HepG2 (cell line): ENCODE measurements around the gene MRPL58. TPM values are rescaled to one million over a fixed set of nuclear protein-coding genes. Genes with fewer than 3 reads are reported as not detected.

Experiments used
- AKAP8 ChIP-seq: sonication (generic); formaldehyde crosslinking; IDR thresholded peaks from 2 replicates; pipeline ENCODE4 v1.5.1; 2020; ENCODE audit warnings: mild to moderate bottlenecking, missing genetic modification reagents
- DZIP1 ChIP-seq: sonication (generic); formaldehyde crosslinking; IDR thresholded peaks from 2 replicates; pipeline ENCODE4 v1.5.0; 2020; ENCODE audit warnings: mild to moderate bottlenecking, missing genetic modification reagents
- KAT7 ChIP-seq: IDR thresholded peaks from 2 replicates; pipeline ENCODE4 v1.6.1; 2018; ENCODE audit warnings: borderline replicate concordance, missing compliant biosample characterization
- LCORL ChIP-seq, 2 experiments: fragments of 450-650 bp in 1 of 2; sonication (generic) in 1 of 2; formaldehyde crosslinking in 1 of 2; IDR thresholded peaks; 2 replicates each; pipeline versions ENCODE4 v1.5.0 to v1.6.1; 2017 to 2020; ENCODE audit warnings: antibody characterized with exemption in 1 of 2, missing genetic modification reagents in 1 of 2
- MYC ChIP-seq: sonication (generic); formaldehyde crosslinking; IDR thresholded peaks from 2 replicates; pipeline ENCODE4 v1.9.0; 2021; ENCODE audit warnings: missing genetic modification reagents, borderline replicate concordance
- NAIF1 ChIP-seq: sonication (generic); formaldehyde crosslinking; IDR thresholded peaks from 2 replicates; pipeline ENCODE4 v1.5.0; 2020; ENCODE audit warnings: mild to moderate bottlenecking, missing genetic modification reagents, borderline replicate concordance
- NCOA1 ChIP-seq: sonication (generic); formaldehyde crosslinking; IDR thresholded peaks from 2 replicates; pipeline ENCODE4 v1.9.0; 2021; ENCODE audit warnings: missing genetic modification reagents
- NFIC ChIP-seq: IDR thresholded peaks from 2 replicates; pipeline ENCODE4 v1.6.1; 2012; ENCODE audit warnings: mild to moderate bottlenecking, low read length, inconsistent platforms
- PAF1 ChIP-seq: IDR thresholded peaks from 2 replicates; pipeline ENCODE4 v1.6.1; 2016; ENCODE audit warnings: missing genetic modification reagents, missing compliant biosample characterization
- PHF21A ChIP-seq: sonication (generic); formaldehyde crosslinking; IDR thresholded peaks from 2 replicates; pipeline ENCODE4 v1.5.0; 2020; ENCODE audit warnings: mild to moderate bottlenecking, missing genetic modification reagents
- POGZ ChIP-seq: sonication (generic); formaldehyde crosslinking; IDR thresholded peaks from 2 replicates; pipeline ENCODE4 v1.4.0; 2020; ENCODE audit warnings: mild to moderate bottlenecking, missing genetic modification reagents
- REL ChIP-seq: sonication (generic); formaldehyde crosslinking; conservative IDR thresholded peaks from 2 replicates; pipeline ENCODE4 v1.8.0; 2022; ENCODE audit warnings: mild to moderate bottlenecking, missing genetic modification reagents, moderate library complexity
- SMAD1 ChIP-seq: sonication (generic); formaldehyde crosslinking; IDR thresholded peaks from 2 replicates; pipeline ENCODE4 v1.4.0; 2020; ENCODE audit warnings: missing genetic modification reagents, low read depth, mild to moderate bottlenecking, borderline replicate concordance
- SMARCE1 ChIP-seq: fragments of 450-650 bp; IDR thresholded peaks from 2 replicates; pipeline ENCODE4 v1.6.1; 2017; ENCODE audit warnings: borderline replicate concordance
- ZFP41 ChIP-seq: sonication (generic); formaldehyde crosslinking; IDR thresholded peaks from 2 replicates; pipeline ENCODE4 v1.4.0; 2020; ENCODE audit warnings: mild to moderate bottlenecking, missing genetic modification reagents, borderline replicate concordance
- ZNF143 ChIP-seq: sonication (generic); formaldehyde crosslinking; IDR thresholded peaks from 2 replicates; pipeline ENCODE4 v1.4.0; 2020; ENCODE audit warnings: missing genetic modification reagents
- ZNF230 ChIP-seq: sonication (generic); formaldehyde crosslinking; IDR thresholded peaks from 2 replicates; pipeline ENCODE4 v1.4.0; 2020; ENCODE audit warnings: mild to moderate bottlenecking, missing genetic modification reagents
- ZNF513 ChIP-seq: sonication (generic); formaldehyde crosslinking; conservative IDR thresholded peaks from 2 replicates; pipeline ENCODE4 v1.5.0; 2020; ENCODE audit warnings: missing genetic modification reagents
- ZNF607 ChIP-seq: sonication (generic); formaldehyde crosslinking; IDR thresholded peaks from 2 replicates; pipeline ENCODE4 v1.5.1; 2020; ENCODE audit warnings: missing genetic modification reagents, mild to moderate bottlenecking, borderline replicate concordance
- ZNF788 ChIP-seq: sonication (generic); formaldehyde crosslinking; IDR thresholded peaks from 2 replicates; pipeline ENCODE4 v1.5.0; 2020; ENCODE audit warnings: mild to moderate bottlenecking, missing genetic modification reagents, borderline replicate concordance
- ZNF891 ChIP-seq: sonication (generic); formaldehyde crosslinking; IDR thresholded peaks from 2 replicates; pipeline ENCODE4 v1.5.0; 2020; ENCODE audit warnings: mild to moderate bottlenecking, missing genetic modification reagents
- ZXDC ChIP-seq: sonication (generic); formaldehyde crosslinking; IDR thresholded peaks from 2 replicates; pipeline ENCODE4 v1.5.0; 2020; ENCODE audit warnings: mild to moderate bottlenecking, missing genetic modification reagents
- ZZZ3 ChIP-seq: sonication (generic); formaldehyde crosslinking; IDR thresholded peaks from 2 replicates; pipeline ENCODE4 v1.4.0; 2020; ENCODE audit warnings: missing genetic modification reagents, mild to moderate bottlenecking, borderline replicate concordance
- polyA plus RNA-seq, 8 experiments: library from polyadenylated mRNA; depleted of rRNA in 3 of 8; stranded (reverse) in 7 of 8; unstranded in 1 of 8; fragments of >200 nt; fragmentation: Illumina TruSeq in 4 of 8; extraction: Trizol in 4 of 8; gene quantifications; 2 replicates each; pipeline versions ENCODE4 v1.2.1 to v1.2.3, GENCODE V29; 2011 to 2016; ENCODE audit warnings: low read depth in 4 of 8, missing spikeins in 1 of 8, mixed read lengths in 1 of 8; ENCODE audit not compliant: insufficient read depth in 1 of 8
- total RNA-seq, 5 experiments: library from RNA; depleted of rRNA; stranded (reverse); fragments of >200 nt; fragmentation: Illumina TruSeq; extraction: Trizol; gene quantifications; 2 replicates each; pipeline ENCODE4 v1.2.3, GENCODE V29; 2016; ENCODE audit warnings: low read depth in 1 of 5
- TF ChIP-seq, protein P1 (sequence below): sonication (generic); formaldehyde crosslinking; conservative IDR thresholded peaks from 2 replicates; pipeline ENCODE4 v1.4.0; 2020; ENCODE audit warnings: missing genetic modification reagents

MRPL58 gene
- total and polyA plus RNA-seq, 2 of the 13 experiments (the other 11 are each of a cell fraction or from before 2014, with no cell fraction given) = 44.9 to 68.9 TPM

- TF ChIP-seq, protein P1, sequence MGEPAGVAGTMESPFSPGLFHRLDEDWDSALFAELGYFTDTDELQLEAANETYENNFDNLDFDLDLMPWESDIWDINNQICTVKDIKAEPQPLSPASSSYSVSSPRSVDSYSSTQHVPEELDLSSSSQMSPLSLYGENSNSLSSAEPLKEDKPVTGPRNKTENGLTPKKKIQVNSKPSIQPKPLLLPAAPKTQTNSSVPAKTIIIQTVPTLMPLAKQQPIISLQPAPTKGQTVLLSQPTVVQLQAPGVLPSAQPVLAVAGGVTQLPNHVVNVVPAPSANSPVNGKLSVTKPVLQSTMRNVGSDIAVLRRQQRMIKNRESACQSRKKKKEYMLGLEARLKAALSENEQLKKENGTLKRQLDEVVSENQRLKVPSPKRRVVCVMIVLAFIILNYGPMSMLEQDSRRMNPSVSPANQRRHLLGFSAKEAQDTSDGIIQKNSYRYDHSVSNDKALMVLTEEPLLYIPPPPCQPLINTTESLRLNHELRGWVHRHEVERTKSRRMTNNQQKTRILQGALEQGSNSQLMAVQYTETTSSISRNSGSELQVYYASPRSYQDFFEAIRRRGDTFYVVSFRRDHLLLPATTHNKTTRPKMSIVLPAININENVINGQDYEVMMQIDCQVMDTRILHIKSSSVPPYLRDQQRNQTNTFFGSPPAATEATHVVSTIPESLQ = no peak
- TF ChIP-seq ZXDC (CRISPR knock-in tag) = no peak
- no peak for TF ChIP-seq LCORL (IDR thresholded peaks at IDR 0.05)
- no peak for TF ChIP-seq LCORL (CRISPR knock-in tag; IDR thresholded peaks at IDR 0.05)
- peak; percentile 82; the same call in 1 of the 2 replicates for TF ChIP-seq AKAP8 (CRISPR knock-in tag)
- TF ChIP-seq SMARCE1 = no peak
- TF ChIP-seq POGZ (CRISPR knock-in tag) = no peak
- no peak for TF ChIP-seq ZNF788 (CRISPR knock-in tag)
- no peak for TF ChIP-seq SMAD1 (CRISPR knock-in tag)
- no peak for TF ChIP-seq PAF1
- TF ChIP-seq ZNF230 (CRISPR knock-in tag) = no peak; the same call in 1 of the 2 replicates
- no peak for TF ChIP-seq NFIC
- TF ChIP-seq REL (CRISPR knock-in tag) = no peak
- TF ChIP-seq NCOA1 (CRISPR knock-in tag) = no peak
- TF ChIP-seq MYC = no peak
- TF ChIP-seq NAIF1 (CRISPR knock-in tag) = no peak
- no peak for TF ChIP-seq ZNF607 (CRISPR knock-in tag)
- TF ChIP-seq ZFP41 (CRISPR knock-in tag) = no peak
- no peak for TF ChIP-seq ZZZ3
- no peak for TF ChIP-seq ZNF143 (CRISPR knock-in tag)
- peak; percentile 40 for TF ChIP-seq PHF21A (CRISPR knock-in tag)
- TF ChIP-seq ZNF513 = no peak
- TF ChIP-seq DZIP1 = 0 out of 2 replicates have a peak, but pooled peaks have one; percentile 19
- no peak; the same call in 1 of the 2 replicates for TF ChIP-seq KAT7 (CRISPR knock-in tag)
- no peak for TF ChIP-seq ZNF891 (CRISPR knock-in tag)
These were observed 40.7 kb upstream of the MRPL58 start (continued) for GRCh38 chr17:74971842-74972106.
